Sigmoid colon (tissue), 4 donors: ENCODE measurements around the gene CARD8.

Experiments
- EP300 ChIP-seq, 4 donors: sonication (generic); formaldehyde crosslinking; IDR thresholded peaks; one replicate each; pipeline ENCODE4 v1.6.1; 2017; ENCODE audit warnings: antibody characterized with exemption in 4 of 4
- TF ChIP-seq, protein P1 (sequence below), 4 experiments: fragments of 450-650 bp in 3 of 4; fragments of 200-600 bp in 1 of 4; IDR thresholded peaks; one replicate each; pipeline ENCODE4 v1.5.1; 2016 to 2019; ENCODE audit warnings: antibody characterized with exemption in 4 of 4, mild to moderate bottlenecking in 3 of 4, moderate library complexity in 2 of 4

DNA sequence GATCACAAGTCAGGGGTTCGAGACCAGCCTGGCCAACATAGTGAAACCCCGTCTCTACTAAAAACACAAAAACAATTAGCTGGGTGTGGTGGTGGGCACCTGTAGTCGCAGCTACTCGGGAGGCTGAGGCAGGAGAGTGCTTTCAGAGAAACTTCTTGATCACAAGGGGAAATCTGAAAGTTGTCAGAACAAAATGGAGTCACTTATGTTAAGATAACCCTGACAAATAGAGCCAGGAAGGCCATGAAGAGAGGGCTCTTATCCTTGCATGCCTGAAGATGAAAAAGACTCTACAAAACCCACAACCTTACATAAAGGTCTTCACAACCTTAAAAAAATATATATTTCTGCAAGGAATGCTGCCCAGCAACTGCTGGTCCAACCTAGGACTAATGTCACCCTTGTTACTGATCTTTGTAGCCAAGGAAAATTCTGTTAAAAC, 1.2 kb downstream of the CARD8 start:
- TF ChIP-seq, protein P1, sequence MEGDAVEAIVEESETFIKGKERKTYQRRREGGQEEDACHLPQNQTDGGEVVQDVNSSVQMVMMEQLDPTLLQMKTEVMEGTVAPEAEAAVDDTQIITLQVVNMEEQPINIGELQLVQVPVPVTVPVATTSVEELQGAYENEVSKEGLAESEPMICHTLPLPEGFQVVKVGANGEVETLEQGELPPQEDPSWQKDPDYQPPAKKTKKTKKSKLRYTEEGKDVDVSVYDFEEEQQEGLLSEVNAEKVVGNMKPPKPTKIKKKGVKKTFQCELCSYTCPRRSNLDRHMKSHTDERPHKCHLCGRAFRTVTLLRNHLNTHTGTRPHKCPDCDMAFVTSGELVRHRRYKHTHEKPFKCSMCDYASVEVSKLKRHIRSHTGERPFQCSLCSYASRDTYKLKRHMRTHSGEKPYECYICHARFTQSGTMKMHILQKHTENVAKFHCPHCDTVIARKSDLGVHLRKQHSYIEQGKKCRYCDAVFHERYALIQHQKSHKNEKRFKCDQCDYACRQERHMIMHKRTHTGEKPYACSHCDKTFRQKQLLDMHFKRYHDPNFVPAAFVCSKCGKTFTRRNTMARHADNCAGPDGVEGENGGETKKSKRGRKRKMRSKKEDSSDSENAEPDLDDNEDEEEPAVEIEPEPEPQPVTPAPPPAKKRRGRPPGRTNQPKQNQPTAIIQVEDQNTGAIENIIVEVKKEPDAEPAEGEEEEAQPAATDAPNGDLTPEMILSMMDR (IDR thresholded peaks at IDR 0.05), result no peak
- TF ChIP-seq EP300 (IDR thresholded peaks at IDR 0.05), result no peak
